ENCODE data around the gene CBLB.

- TF ChIP-seq CTCF (IDR thresholded peaks at IDR 0.05) (no peak), POLR2A (IDR thresholded peaks at IDR 0.05) (no peak)
Observed at GRCh38 chr3:105691633-105692032, 177.2 kb downstream of the CBLB start.

Data from right lobe of liver (tissue), 4 donors.